GM19438 (cell line): ENCODE measurements around the gene WNT8B.

Experiments used
- ATAC-seq: cut with Tn5 transposase; IDR thresholded peaks from one replicate; pipeline ENCODE4 v1.9.1; 2021; ENCODE audit warnings: low read depth; ENCODE audit not compliant: unreplicated experiment

WNT8B gene

DNA sequence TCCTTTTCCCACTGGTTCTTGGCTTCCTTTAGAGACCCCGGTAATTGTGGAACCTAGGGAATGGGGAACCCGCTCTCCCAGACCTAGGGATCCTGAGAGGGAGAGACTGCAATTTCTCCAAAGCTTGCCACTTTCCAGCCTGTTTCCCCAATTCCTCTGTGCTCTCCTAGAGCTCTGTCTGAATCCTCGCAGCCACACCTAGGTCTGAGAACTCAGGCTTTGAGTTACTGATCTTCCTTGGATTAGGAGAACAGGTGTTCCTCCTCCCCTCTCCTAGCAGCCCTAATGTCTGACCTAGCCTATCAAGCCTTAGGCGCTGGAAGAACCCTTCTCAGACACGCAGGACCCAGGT, 20.0 kb downstream of the WNT8B start:
- no peak for ATAC-seq

- no peak for ATAC-seq
These were observed 21.3 kb downstream of the WNT8B start for GRCh38 chr10:100483876-100484666.

DNA sequence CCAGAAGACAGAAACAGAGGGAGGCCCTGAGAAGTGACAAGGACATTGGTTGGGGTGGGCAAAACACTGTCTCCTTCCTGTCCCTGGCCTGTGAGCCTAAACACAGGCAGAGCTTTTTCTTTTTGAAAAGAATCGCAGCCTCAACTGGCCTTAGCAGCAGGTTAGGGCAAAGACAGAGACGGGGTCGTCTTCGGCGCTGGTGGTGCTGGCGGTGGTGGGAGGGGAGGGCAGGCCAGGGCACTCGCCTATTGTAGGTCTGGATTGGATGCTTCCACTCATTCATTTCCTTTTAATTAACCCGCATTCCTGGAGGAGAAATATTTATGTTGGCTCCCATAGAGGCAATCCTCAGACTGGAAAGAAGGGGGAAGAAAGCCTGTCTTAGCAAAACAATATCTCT, 22.6 kb downstream of the WNT8B start:
- no peak for ATAC-seq

GRCh38 chr10:100485801-100486495, 23.1 kb downstream of the WNT8B start:
- no peak for ATAC-seq

DNA sequence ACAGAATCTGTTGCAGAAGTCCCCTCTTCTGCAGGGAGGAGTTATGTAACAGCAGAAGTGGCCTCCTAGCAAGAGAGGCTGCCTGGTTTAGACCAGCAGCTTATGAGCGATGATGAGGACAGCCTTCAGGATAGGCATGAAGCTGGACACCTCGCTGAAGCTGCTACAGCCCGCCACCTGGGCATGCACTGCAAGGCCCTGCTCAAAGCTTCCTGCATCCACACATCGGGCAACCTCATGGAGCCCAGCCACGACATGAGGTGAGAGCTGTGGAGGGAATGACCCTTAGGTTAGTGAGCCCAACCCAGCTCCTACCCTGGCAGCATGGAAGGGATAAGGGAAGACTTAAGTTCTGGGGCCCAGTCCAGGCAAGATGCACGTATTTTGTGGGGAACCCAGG, 24.7 kb downstream of the WNT8B start:
- ATAC-seq = no peak

DNA sequence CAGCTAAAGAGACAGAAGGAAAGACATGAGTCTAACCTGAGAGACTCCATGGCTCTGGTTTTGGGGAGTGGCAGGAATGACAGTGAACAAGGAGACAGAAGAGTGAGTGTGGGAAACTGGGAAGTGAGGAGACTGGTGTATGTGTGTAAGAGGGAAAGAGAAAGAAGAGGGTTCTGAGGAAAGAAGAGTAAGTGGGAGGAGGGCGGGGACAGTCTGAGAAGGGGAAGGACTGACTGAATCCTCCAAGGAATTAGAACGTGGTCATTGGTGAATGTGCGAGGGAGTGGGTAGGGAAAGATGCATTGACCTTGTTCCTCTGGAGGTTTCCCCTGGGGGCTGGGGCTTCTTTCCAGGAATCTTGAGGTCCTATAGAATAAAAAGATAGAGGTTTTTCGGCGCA, 26.6 kb downstream of the WNT8B start:
- ATAC-seq = no peak

- no peak for ATAC-seq
These were observed 27.7 kb downstream of the WNT8B start for GRCh38 chr10:100490531-100490930.

- no peak for ATAC-seq
These were observed 33.8 kb downstream of the WNT8B start for GRCh38 chr10:100496567-100496966.

DNA sequence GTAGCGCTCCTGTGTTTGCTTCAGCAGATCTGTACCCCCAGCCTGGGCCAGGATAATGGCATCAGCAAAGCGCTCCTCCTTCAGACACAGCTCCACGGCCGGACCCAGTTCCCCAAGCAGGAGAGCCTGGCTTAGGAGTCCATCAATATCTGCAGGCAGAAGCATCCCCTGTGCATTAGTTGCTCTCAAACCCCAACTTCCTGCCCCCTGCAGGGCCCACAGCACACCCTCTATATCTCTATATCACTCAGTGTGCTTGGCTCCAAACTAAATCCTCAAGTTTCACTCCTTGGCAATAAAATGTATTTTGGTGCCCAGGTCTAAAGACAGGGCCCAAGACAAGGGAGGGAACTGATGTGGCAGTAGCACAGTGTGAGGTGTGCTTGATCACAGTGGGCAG, 35.2 kb downstream of the WNT8B start:
- no peak for ATAC-seq

DNA sequence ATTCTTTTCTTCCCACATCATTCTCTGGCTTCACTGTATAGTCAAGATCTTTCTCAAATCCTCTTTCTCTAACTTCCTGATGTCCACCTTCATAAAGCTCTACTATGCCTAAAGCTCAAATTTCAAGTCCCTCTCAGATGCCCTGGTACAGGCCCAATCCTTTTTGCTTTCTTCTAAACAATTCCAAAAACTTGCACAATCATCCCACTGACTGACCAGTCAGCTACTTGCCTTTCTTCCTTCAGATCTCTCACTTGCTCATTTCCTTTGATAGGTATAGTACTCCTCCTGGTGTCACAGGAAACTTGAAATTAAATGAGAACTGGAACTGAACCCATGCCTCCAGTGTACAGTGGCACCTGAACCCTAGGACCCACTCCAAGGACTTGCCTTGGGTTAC, 38.6 kb downstream of the WNT8B start:
- ATAC-seq = no peak

DNA sequence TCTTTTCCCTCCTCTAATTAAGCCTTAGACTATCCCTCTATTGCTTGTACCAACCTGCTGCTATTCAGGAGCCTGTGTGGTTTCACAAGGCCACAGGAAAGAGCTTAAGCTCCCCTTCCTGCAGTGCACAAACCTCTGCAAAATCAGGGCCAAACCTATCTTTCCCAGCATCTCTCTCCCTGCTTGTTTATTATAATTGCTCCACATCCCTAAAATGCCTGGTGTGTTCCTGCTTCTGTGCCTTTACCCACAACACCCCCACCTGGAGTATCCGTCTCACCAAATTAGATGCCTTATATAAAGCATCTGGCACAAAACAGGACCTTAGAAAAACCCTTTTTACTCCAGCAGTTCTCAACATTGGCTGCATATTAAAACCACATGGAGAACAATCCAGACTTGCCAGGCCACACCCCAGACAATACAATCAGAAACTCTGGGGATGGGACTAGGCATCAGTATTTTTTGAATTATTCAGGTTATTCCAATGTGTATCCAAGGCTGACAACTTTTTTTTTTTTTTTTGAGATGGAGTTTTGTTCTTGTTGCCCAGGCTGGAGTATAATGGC, 40.2 kb downstream of the WNT8B start:
- ATAC-seq = no peak

- no peak for ATAC-seq
These were observed 41.3 kb downstream of the WNT8B start for GRCh38 chr10:100504096-100504495.

DNA sequence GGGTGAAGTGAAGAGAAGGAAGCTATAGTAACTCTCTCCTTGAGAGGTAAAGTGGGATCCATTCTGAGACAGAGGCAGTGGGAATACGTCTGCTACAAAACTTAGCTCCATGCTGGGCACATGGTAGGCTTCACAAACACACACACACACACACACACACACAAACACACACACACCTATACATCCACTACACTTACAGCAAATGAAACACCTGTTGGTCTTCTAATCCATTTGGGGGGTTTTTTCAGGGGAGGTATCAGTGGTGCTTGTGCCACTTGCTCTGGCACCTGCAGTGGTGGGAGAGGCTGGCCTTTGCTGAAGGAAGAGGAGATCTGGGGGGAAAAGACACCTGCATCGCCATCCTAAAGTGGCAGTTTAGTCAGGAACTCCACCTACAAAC, 42.4 kb downstream of the WNT8B start:
- no peak for ATAC-seq

DNA sequence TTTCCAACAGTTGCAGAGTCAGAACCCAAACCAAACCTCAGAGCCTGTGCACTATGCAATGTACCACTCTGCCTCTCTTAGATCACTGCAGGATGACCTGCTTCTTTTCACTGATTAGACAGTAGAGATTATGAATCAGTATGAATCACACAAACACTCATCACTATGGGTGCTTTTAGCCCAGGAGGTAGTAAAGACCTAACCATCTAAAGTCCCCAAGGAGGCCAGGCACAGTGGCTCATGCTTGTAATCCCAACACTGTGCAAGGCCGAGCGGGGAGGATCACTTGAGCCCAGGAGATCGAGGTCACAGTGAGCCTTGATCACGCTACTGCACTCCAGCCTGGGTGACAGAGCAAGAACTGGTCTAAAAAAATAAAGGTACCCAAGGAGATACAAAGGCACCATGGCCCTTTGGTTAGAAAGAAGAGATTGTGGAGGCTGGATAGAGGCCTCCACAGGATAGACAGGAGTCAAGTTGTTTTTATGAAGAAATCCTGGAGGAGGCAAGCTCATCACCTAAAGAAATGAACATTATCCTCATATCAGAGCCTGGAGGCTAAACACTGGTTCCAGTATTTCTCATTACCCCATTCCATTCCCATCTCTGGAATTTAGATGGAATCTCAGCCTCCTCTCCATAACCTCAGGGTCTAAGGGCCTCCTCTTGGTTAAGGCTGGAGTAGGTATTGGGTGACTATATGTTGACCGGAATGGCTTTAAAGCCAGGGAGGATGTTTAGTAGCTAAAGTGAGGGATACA, 44.0 kb downstream of the WNT8B start:
- no peak for ATAC-seq

GRCh38 chr10:100507357-100507732, 44.5 kb downstream of the WNT8B start:
- ATAC-seq = no peak

DNA sequence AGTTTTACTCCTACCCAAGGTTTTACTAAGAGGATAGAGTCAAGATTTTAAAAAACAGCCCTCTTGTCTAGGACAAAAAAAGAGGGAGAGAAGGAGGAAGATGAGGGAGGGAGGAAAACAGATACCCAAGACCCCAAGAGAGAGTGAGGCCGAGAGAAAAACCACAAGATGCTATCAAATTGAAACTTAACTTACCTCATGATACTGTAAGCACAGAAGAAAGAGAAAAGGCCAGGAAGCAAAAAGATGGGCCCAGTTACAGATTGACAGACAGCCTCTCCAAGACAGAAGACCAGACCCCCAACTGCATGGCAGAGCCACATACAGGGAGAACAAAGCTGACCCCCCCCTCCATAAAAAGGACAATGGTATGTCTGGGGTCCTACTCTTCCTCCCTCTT, 45.5 kb downstream of the WNT8B start:
- ATAC-seq = no peak

DNA sequence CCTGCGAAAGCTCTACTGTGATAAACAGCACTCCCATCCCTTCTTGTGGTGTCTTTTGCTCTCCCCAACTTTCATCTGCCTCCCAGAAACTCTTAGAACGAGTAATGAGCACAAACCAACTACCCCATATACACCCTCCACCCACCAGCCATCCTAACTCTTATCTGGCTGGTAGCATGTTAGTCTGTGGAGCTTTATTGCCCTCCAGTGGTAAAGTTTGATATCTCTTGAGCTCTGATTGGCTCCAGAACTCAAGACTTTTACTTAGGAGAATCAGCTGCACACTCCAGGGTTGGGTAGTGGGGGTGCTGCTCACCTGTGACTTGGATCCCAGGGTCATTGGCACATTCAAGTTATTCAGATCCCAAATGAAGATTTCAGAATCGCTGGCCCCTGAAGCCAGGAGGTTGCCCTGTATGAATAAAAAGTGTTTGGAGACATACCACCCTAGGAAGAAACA, 45.9 kb downstream of the WNT8B start:
- ATAC-seq = peak; percentile 48

DNA sequence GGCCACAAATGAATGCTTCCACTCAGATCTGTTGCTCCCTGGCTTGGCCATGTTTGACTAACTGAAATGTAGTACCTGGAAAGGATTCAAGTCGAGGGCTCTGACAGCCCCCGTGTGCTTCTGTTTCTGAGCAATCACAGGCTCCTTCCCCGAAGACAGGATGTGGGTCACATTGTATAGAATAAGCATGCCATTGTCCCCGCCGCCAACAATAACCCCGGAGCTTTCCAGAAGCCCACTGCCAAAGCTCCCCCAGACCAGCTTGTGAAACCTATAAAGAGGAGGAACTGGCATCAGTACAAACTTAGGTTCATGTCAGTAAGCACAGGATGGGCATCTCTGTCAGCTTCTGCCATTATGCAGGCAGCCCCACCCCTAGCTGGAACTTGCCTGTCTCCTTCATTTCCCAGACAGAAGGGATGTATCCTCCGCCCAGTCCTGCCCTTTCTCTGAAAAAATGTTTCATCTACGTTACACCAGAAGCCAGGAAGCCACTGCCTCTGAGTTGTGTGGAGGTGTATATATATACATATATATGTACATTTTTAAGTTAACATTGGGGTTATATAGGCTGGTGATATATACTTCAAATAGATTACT, 46.5 kb downstream of the WNT8B start:
- no peak for ATAC-seq

- no peak for ATAC-seq
These were observed 47.9 kb downstream of the WNT8B start for GRCh38 chr10:100510533-100511308.

DNA sequence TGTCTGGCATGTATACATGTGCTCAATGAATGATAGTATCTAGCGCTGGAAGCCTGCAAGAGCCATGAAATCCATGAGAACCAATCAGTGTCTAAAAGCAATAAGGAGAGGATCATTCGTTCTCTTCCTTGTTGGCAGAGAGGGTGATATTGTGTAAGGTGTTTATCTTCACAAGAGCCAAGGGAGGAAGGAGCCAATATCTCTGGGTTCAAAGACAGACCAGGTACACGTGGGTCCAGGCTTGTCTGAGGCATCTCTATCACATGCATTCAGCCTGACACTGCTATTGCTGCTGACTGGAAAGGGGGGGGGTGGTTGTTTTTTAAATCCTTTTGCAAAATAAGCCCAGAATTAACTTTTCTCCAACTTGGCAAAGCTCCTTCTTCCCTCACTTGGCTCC, 52.8 kb downstream of the WNT8B start:
- no peak for ATAC-seq
